Upper lobe of left lung (tissue), 6 donors: Measurements from ENCODE around the gene GLRX5. TPM values are rescaled to one million over a fixed set of nuclear protein-coding genes. Genes with fewer than 3 reads are reported as not detected.

Experiments used
- ATAC-seq, 2 donors: fragments of 200-7000 bp; cut with Tn5 transposase; one replicate each; pipeline ENCODE4 v1.9.1; 2022; ENCODE audit warnings: mild to moderate bottlenecking in 2 of 2, moderate library complexity in 2 of 2; ENCODE audit not compliant: low FRiP score in 2 of 2
- DNase-seq, 2 donors: peaks; one replicate each; pipeline ENCODE4 v3.0.0-alpha.2; 2019 to 2020
- H3K27ac ChIP-seq, 4 donors: fragments of 200-600 bp; sonication (generic); one replicate each; pipeline ENCODE4 v1.5.1; 2016 to 2019
- H3K27me3 ChIP-seq, 4 donors: fragments of 200-600 bp; sonication (generic); one replicate each; pipeline ENCODE4 v1.5.1; 2017 to 2019
- H3K36me3 ChIP-seq, 4 donors: fragments of 200-600 bp; sonication (generic); one replicate each; pipeline ENCODE4 v1.5.1; 2016 to 2019
- H3K4me1 ChIP-seq, 4 donors: fragments of 200-600 bp; sonication (generic); one replicate each; pipeline ENCODE4 v1.5.1; 2018 to 2019
- H3K4me3 ChIP-seq, 4 donors: fragments of 200-600 bp; sonication (generic); one replicate each; pipeline ENCODE4 v1.5.1; 2017 to 2019; ENCODE audit warnings: mild to moderate bottlenecking in 2 of 4, moderate library complexity in 1 of 4
- H3K9me3 ChIP-seq, 4 donors: fragments of 200-600 bp; sonication (generic); one replicate each; pipeline ENCODE4 v1.5.1; 2018 to 2019
- EP300 ChIP-seq, 4 donors: sonication (generic); formaldehyde crosslinking; IDR thresholded peaks; one replicate each; pipeline ENCODE4 v1.5.1; 2017; ENCODE audit warnings: antibody characterized with exemption in 4 of 4, control low read depth in 2 of 4
- POLR2A ChIP-seq, 4 donors: fragments of 450-650 bp; IDR thresholded peaks; one replicate each; pipeline ENCODE4 v1.5.1; 2016 to 2017; ENCODE audit warnings: antibody characterized with exemption in 4 of 4, mild to moderate bottlenecking in 2 of 4
- POLR2AphosphoS5 ChIP-seq, 2 donors: sonication (generic); formaldehyde crosslinking; IDR thresholded peaks; one replicate each; pipeline ENCODE4 v1.5.1; 2017; ENCODE audit warnings: antibody characterized with exemption in 2 of 2
- WGBS, 2 donors: methylation state at CpG; one replicate each; pipeline ENCODE4 v1.1.5; 2017 to 2018; 5-methylcytosine and 5-hydroxymethylcytosine counted together
- total RNA-seq, 6 donors: library from RNA; depleted of rRNA in 4 of 6; stranded (reverse); fragments of >200 nt in 4 of 6; gene quantifications; one replicate each; pipeline versions ENCODE4 v1.1.0 to v1.2.1, GENCODE V29; 2016 to 2021
- TF ChIP-seq, protein P1 (sequence below), 6 experiments: fragments of 450-650 bp in 4 of 6; fragments of 200-600 bp in 2 of 6; sonication (generic) in 2 of 6; IDR thresholded peaks; one replicate each; pipeline ENCODE4 v1.5.1; 2016 to 2019; ENCODE audit warnings: antibody characterized with exemption in 6 of 6
- donor health status: DM: no; HTN: no; CAD: no; lungs with moderate emphysema.
- donor health status: DM: no; HTN: yes; CAD: no; lungs with severe emphysema.

GLRX5 gene
- total RNA-seq, 6 donors from 2014 or later: 12.6 to 34.8 (median 25.0) TPM

DNA sequence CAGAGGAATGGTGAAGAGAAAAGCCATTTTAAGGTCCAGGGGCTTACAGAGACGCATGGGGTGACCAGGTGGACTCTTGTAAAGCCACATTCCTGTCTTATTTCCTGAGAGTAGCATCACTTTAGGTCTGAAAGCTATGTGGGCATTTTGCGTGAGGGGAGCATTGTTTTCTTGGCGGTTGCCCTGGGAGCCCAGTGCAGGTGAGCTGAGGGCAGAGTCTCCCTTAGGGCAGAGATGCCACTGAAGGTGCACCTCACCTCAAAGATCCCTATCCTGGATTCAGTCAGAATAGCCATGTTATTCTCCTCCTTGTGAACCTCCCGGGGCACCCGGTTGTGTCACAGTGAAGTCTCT is 12.4 kb downstream of the GLRX5 start:
- Histone ChIP-seq H3K9me3 (no peaks in the 10 kb centered on the region), H3K4me3 (no peak overlapping the region), H3K36me3 (peaks cover 0 to 14% (median 6%) of the 10 kb centered on the region in 4 donors), H3K27ac (no peak overlapping the region), H3K27me3 (no peaks in the 10 kb centered on the region), H3K4me1 (peaks cover 0 to 1% (median 0%) of the 10 kb centered on the region in 4 donors)
- ATAC-seq (no peak), DNase-seq (no peak)
- TF ChIP-seq POLR2AphosphoS5 (IDR thresholded peaks at IDR 0.05): no peak
- TF ChIP-seq, protein P1, sequence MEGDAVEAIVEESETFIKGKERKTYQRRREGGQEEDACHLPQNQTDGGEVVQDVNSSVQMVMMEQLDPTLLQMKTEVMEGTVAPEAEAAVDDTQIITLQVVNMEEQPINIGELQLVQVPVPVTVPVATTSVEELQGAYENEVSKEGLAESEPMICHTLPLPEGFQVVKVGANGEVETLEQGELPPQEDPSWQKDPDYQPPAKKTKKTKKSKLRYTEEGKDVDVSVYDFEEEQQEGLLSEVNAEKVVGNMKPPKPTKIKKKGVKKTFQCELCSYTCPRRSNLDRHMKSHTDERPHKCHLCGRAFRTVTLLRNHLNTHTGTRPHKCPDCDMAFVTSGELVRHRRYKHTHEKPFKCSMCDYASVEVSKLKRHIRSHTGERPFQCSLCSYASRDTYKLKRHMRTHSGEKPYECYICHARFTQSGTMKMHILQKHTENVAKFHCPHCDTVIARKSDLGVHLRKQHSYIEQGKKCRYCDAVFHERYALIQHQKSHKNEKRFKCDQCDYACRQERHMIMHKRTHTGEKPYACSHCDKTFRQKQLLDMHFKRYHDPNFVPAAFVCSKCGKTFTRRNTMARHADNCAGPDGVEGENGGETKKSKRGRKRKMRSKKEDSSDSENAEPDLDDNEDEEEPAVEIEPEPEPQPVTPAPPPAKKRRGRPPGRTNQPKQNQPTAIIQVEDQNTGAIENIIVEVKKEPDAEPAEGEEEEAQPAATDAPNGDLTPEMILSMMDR (IDR thresholded peaks at IDR 0.05): no peak
- no peak for TF ChIP-seq POLR2A (IDR thresholded peaks at IDR 0.05)
- TF ChIP-seq EP300 (IDR thresholded peaks at IDR 0.05): no peak
- 85 to 92% methylated on average over 5 of the region's 5 CpGs for WGBS, 2 donors

DNA sequence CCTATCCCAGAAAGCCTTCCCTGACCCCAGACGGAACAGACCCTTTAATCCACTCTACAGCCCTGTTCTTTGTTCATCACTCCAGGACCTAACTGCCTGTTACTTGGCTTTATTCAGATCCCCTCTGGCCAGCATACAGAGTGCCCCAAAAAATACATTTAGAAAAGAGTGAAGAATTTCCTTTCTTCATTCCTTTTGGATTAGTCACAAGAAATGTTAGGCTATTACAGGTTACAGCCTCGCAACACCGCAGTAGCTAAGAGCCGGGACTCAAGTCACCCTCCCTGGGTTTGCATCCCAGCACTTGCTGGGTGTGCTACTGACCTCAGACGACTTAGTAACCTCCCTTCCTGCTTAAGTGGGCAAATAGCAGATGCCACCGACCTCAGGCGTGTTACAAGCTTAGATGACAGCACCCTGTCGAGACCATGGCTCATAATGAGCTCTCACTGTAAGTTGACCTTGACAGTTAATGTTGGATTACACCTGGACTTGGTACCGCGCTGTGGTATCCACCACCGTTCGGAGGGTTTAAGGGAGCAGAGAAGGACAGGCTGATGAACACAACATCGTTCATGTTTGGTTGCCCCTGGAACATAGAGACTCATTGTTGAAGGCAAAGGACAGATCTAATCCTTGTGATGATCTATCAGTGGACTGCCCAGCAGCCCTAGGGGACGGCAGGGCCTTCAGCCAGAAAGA is 12.9 kb downstream of the GLRX5 start:
- H3K27me3 ChIP-seq: no peaks in the 10 kb centered on the region
- DNase-seq (no peak), ATAC-seq (no peak)
- H3K4me3 ChIP-seq: no peak overlapping the region
- H3K36me3 ChIP-seq: peaks cover 0 to 14% (median 6%) of the 10 kb centered on the region in 4 donors
- no peaks in the 10 kb centered on the region for H3K9me3 ChIP-seq
- no peaks in the 10 kb centered on the region for H3K4me1 ChIP-seq
- no peak overlapping the region for H3K27ac ChIP-seq
- TF ChIP-seq POLR2AphosphoS5 (IDR thresholded peaks at IDR 0.05): no peak
- 79 to 89% methylated on average over 14 of the region's 14 CpGs for WGBS, 2 donors

DNA sequence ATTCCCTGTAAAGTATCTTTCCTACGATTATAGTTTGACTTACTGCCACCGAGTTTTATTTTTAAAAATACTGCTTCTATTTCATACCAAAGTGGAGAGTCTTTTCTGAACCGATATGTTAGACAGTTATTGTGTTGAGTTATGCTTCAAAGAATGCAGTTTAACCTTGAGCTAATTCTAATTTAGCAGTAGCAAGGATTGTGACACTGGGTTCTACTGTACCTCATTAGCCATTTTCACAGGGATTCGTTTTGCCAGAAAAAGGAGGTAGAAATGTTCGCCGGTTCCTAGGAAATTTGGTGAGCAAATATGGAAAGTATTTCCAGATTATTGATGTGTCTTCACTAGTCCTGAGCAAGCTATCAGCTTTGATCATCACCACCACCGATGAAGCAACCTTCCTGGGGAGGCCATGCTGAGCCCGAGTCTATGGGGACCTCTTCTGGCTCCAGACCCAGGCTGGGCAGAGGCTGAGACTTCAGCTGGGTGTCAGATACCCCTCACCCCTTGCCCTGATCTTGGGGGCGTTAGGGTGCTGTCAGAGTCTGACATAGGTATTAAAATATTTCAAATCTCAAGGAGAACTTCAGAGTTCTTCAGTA is 13.6 kb downstream of the GLRX5 start:
- H3K27ac ChIP-seq: no peak overlapping the region
- H3K4me1 ChIP-seq: no peaks in the 10 kb centered on the region
- H3K36me3 ChIP-seq: peaks cover 0 to 14% (median 6%) of the 10 kb centered on the region in 4 donors
- DNase-seq (no peak), ATAC-seq (no peak)
- no peak overlapping the region for H3K4me3 ChIP-seq
- WGBS, 2 donors: 87 to 88% methylated on average over 8 to 9 of the region's 9 CpGs
- no peaks in the 10 kb centered on the region for H3K9me3 ChIP-seq
- TF ChIP-seq POLR2AphosphoS5 (IDR thresholded peaks at IDR 0.05) (no peak), POLR2A (IDR thresholded peaks at IDR 0.05) (no peak), EP300 (IDR thresholded peaks at IDR 0.05) (no peak)
- TF ChIP-seq, protein P1 (IDR thresholded peaks at IDR 0.05): no peak
- H3K27me3 ChIP-seq: no peaks in the 10 kb centered on the region

GRCh38 chr14:95549656-95550585 is 15.1 kb downstream of the GLRX5 start:
- H3K27me3 ChIP-seq: no peaks in the 10 kb centered on the region
- no peak overlapping the region for H3K27ac ChIP-seq
- H3K4me1 ChIP-seq: no peaks in the 10 kb centered on the region
- no peak for TF ChIP-seq POLR2AphosphoS5 (IDR thresholded peaks at IDR 0.05)
- no peak for TF ChIP-seq EP300 (IDR thresholded peaks at IDR 0.05)
- no peak for TF ChIP-seq POLR2A (IDR thresholded peaks at IDR 0.05)
- TF ChIP-seq, protein P1 (IDR thresholded peaks at IDR 0.05): no peak
- ATAC-seq: no peak
- no peak for DNase-seq
- H3K4me3 ChIP-seq: no peak overlapping the region
- 75 to 82% methylated on average over 13 to 16 of the region's 16 CpGs for WGBS, 2 donors
- H3K36me3 ChIP-seq: peaks cover 0 to 3% (median under 1%) of the 10 kb centered on the region in 4 donors
- no peaks in the 10 kb centered on the region for H3K9me3 ChIP-seq

DNA sequence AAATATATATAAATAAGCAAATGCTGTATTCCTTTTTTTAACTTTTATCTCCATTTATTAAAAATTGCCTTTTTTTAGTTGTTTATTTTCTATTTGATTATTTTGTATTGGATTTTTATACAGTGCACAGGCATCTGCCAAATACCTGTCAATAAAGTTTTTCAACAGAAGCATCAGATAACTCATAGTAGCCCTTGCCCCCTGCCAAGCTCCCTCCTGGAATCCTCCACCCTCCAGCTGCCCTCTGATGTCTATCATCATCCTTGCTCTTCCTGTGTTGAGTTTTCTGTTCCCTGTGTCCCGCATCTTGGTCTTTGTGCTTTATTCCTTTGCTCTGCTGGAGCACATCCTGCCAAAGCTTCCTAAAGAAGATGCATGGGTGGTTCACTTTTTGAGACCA is 16.6 kb downstream of the GLRX5 start:
- Histone ChIP-seq H3K9me3 (no peaks in the 10 kb centered on the region), H3K27ac (no peak overlapping the region), H3K27me3 (no peaks in the 10 kb centered on the region), H3K36me3 (no peaks in the 10 kb centered on the region), H3K4me1 (no peaks in the 10 kb centered on the region), H3K4me3 (no peak overlapping the region)
- 94 to 100% methylated on average over 1 of the region's 1 CpG for WGBS, 2 donors
- DNase-seq: no peak
- TF ChIP-seq POLR2A (IDR thresholded peaks at IDR 0.05) (no peak), EP300 (IDR thresholded peaks at IDR 0.05) (no peak), POLR2AphosphoS5 (IDR thresholded peaks at IDR 0.05) (no peak)
- TF ChIP-seq, protein P1 (IDR thresholded peaks at IDR 0.05): no peak
- ATAC-seq: no peak
